NCI-H345 (cell line): ENCODE results near the gene WDR88.
"Not testable (repeated sequence)": the region's sequence is repeated elsewhere in the genome, so short reads cannot be mapped to it uniquely, and the experiment has no call there.

Experiments
- DNase-seq: peaks from one replicate; lab custom pipeline; 2025; lab: John Stamatoyannopoulos, UW

Gene WDR88

DNA sequence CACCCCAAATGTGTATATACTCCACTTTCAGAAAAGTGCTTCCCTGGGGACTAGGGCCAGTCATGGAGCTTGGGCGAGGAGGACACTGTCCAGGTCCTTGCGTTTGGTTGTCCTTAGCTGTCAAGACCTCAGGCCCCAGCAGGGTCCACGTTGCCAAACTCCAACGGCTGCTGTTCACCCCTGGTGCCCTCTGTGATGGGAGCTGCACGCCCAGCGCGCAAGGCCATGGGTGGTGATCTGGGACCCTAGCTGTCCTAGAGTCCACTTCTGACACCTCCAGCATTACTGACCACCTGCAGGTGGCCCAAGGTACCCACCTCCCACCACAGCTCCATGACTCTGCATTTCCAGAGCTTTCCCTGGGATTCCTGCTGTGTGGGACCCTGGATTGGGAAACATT, 66.3 kb downstream of the WDR88 start:
- DNase-seq, result no peak

DNA sequence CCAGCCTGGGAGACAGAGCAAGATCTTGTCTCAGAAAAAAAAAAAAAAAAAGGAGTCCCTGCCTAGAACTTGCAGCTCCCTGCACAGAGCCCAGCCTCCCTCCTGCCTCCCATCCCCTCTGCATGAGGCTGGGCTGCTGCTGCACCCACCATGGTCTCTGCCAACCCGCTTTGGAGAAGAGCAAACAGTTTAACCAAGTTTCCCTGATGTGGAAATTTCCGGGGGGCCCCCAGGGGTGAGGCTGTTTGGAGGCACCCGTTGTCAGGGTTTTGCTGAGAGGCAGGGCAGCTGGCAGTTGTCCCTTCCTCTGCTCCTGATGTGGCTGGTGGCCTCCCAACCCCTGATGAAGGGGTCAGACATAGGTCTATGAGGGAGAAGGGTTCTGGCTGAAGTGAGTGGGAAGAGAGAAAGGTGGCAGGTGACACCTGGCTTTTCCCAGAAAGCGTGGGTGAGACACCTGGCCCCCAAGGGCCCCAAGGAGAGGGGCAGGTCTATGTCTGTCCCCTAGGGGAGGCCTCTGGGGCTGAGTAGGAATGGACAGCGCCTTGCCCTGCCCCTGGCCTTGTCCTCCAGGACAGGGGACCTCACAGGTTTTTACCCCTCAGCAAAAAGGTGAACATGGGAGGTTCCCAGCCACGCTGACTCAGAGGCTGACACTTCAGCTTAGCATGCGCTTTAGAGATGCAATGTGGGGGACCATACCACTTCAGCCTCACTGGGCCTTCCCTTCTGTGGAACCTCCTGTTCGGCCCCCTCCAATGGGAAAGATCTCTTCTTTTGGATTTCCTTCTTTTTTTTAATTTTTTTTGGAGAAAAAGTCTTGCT, 67.7 kb downstream of the WDR88 start:
- no peak for DNase-seq

DNA sequence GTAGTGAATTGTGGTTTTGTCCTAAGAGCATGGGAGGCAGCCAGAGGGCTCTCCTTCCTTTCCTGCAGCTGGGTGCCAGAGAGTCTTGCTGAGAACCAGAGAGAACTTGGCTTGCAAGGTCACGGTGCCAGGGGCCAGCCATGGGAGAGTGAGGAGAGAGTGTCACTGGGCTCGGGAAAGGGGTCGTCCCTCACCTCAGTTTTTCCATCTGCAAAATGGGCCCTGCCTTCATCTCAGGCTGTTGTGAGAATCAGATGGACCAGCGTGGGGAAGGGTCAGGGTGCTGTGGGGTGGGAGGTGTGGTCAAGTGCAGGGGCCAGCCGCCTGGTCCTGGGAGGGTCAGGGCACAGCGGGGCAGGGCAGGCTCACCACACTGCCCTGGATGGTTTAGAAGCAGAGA, 69.6 kb downstream of the WDR88 start:
- DNase-seq, result no peak

DNA sequence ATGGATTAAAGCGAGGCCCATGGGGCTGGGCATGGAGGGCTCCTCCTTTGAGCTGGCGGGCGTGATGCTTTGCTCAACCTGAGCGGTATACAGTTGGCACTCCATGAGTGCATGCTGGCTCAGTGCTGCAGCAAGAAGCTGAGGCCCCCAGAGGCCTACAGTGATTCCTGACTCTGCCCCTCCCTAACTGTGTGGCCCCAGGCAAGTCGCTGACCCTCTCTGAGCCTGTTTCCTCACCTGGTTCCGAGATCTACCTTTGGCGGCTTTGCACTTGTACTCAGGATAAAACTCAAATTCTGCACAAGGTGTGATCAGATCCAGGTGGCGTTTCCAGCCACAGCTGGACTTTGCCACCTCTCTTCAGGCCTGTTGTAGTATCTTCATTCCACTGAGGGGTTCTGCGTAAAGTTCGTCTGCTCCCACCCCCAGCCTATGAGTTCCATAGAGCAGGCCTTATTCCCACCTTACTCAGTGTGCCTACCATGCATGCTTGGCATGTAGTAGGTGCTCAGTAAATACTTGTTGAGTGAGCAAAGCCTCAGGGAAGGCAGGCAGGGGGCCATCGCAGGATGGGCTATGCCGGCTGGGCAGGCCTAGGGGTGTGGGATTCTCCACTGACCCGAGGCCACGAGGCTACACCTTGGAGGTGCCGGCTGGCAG, 70.1 kb downstream of the WDR88 start:
- DNase-seq, result no peak

DNA sequence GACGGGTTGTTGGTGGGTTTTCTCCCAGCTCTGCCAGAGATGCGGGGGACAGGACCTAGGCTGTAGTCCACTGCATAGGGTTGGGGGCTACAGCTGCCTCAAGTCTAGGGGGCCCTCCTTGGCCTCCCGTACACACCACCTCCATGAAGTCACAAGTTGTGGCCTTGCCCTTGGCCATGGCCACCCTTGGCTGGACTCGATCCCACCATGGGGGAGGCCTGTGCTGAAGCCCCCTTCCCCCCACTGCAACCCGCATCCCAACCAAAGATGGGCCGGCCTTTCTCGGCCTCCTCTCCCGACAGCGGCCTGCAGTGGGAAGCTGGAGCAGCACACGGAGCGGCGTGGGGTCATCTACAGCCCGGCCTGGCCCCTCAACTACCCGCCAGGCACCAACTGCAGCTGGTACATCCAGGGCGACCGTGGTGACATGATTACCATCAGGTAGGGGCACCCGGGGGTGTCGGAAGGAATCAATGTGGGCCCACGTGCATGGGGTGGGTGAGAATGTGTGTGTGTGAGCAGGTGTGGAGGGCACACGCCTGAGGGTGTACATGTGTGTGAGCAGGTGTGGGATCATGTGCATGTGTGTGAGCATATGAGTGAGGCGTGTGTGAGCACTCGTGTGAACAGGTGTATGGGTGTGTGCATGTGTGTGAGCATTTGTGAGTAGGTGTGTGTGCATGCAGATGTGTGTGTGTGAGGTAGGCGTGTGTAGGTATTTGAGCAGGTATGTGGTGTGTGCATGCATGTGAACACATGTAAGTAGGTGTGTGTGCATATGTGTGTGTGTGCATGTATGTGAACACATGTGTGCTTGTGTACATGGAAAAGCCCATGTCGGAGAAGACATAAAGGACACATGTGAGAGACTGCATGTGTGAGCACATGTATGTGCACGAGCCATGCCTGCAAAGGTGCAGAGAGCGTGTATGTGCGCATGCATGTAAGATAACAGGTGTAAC, 70.9 kb downstream of the WDR88 start:
- no peak for DNase-seq

DNA sequence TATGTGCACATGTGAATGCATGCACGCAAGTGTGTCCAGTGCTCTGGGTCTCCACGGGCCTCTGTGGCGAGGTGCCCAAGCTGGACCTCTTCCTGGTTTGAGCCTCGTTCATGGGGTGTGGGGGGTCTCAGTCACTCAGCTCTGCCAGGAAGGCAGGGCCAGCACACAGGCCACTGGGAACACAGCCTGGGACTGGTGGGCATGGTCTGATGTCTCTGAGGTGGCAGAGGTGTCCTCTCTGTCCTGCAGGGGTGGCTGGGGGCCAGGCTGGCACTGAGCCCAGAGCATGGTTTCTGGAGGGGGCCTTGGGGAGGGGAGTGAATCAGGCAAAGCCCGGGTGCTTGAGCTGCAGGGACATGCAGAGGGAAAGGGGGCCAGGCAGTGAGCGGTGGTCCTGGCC, 71.6 kb downstream of the WDR88 start:
- DNase-seq, result no peak

DNA sequence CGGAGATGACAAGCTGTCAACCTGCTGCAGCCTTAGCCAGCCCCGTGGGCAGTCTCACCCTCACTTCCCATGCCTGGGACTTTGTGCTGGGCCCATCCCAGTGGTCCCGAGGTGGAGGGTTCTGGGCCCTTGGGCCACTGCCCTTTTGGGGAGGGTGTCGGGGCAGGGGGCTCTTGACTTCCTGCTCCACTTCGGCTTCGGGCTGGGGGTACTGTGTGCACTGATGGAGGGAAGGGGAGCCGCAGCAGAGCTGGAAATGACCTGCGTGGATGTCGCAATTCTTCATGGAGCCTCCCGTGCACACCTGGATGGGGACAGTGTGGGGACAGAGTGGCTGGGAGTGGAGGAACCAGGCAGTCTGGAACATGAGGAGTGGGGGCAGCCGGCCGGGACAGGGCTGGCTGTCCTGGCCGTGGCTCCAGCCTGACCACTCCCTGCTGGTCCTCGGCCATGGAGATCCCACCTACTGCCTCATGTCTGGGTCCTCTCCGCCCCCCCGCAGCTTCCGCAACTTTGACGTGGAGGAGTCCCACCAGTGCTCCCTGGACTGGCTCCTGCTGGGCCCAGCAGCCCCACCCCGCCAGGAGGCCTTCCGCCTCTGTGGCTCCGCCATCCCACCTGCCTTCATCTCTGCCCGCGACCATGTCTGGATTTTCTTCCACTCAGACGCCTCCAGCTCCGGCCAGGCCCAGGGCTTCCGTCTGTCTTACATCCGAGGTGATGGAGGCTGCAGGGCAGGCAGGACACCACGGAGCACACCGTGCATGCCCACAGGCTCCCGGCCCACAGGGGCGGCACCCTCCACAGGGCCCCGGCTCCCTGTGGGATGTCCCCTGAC, 72.4 kb downstream of the WDR88 start:
- no peak for DNase-seq

DNA sequence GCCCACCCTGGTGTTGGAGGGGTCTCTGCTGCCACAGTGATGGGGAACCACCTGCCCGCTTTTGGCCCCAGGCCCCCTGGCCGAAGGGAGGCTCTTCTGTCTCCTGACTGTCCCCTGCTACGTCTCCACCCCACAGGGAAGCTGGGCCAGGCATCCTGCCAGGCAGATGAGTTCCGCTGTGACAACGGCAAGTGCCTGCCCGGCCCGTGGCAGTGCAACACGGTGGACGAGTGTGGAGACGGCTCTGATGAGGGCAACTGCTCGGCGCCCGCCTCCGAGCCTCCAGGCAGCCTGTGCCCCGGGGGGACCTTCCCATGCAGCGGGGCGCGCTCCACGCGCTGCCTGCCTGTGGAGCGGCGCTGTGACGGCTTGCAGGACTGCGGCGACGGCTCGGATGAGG, 73.2 kb downstream of the WDR88 start:
- DNase-seq, result no peak

DNA sequence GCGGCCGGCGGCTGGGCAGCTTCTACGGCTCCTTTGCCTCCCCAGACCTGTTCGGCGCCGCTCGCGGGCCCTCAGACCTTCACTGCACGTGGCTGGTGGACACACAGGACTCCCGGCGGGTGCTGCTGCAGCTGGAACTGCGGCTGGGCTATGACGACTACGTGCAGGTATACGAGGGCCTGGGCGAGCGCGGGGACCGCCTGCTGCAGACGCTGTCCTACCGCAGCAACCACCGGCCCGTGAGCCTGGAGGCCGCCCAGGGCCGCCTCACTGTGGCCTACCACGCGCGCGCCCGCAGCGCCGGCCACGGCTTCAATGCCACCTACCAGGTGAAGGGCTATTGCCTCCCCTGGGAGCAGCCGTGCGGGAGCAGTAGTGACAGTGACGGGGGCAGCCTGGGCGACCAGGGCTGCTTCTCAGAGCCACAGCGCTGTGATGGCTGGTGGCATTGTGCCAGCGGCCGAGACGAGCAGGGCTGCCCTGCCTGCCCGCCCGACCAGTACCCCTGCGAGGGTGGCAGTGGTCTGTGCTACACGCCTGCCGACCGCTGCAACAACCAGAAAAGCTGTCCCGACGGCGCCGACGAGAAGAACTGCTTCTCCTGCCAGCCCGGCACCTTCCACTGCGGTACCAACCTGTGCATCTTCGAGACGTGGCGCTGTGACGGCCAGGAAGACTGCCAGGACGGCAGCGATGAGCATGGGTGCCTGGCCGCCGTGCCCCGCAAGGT, 73.8 kb downstream of the WDR88 start:
- no peak for DNase-seq

DNA sequence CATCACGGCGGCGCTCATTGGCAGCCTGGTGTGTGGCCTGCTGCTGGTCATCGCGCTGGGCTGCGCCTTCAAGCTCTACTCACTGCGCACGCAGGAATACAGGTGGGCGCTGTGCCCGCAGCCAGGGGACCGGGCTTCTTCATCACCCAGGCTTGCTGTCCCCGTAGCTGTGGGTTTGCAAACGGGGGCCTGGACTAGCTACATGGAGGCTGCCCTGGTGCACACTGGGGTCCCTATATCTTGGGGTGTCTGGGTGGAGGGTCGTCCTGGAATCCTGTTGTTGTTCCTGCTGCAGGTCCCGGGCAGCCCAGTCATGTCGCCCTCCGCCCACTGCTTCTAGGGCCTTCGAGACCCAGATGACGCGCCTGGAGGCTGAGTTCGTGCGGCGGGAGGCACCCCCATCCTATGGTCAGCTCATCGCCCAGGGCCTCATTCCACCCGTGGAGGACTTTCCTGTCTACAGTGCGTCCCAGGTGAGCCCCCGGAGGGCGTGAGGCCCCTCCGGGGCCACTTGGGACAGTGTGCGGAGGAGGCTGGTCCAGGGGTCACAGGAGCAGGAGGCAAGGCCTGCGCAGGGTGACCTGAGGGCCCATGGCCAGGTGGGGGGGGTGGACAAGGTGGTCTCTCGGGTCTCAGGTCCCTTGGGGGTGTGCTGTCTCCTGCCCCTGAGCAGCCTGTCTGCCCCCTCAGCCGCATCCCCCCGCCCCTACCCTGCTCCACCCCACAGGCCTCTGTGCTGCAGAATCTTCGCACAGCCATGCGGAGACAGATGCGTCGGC, 74.5 kb downstream of the WDR88 start:
- no peak for DNase-seq

DNA sequence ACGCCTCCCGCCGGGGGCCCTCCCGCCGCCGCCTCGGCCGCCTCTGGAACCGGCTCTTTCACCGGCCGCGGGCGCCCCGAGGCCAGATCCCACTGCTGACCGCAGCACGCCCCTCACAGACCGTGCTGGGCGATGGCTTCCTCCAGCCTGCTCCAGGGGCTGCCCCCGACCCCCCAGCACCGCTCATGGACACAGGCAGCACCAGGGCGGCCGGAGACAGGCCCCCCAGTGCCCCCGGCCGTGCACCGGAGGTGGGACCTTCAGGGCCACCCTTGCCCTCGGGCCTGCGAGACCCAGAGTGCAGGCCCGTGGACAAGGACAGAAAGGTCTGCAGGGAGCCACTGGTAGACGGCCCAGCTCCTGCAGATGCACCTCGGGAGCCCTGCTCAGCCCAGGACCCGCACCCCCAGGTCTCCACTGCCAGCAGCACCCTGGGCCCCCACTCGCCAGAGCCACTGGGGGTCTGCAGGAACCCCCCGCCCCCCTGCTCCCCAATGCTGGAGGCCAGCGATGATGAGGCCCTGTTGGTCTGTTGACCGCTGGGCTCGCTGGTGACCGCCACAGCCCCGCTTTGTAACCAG, 75.2 kb downstream of the WDR88 start:
- DNase-seq, result no peak

DNA sequence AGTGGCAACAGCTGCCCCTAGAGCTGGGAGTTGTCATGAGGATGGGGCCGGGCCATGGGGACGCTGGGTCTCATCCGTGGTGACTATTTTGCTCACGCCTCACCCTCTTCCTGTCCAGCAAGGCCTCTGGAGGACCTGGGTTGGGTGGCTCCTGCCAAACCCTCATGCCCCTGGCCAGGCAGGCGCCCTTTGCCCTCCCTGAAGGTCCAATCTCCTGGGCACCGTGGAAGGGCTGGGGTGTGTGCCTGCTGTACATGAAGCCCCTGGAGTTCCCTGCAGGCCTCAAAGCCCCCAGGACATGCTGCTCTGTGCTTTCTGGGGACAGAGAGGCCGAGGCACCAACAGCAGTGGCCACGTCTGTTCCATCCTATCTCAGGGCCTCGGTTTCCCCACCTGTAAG, 76.0 kb downstream of the WDR88 start:
- DNase-seq, result no peak

DNA sequence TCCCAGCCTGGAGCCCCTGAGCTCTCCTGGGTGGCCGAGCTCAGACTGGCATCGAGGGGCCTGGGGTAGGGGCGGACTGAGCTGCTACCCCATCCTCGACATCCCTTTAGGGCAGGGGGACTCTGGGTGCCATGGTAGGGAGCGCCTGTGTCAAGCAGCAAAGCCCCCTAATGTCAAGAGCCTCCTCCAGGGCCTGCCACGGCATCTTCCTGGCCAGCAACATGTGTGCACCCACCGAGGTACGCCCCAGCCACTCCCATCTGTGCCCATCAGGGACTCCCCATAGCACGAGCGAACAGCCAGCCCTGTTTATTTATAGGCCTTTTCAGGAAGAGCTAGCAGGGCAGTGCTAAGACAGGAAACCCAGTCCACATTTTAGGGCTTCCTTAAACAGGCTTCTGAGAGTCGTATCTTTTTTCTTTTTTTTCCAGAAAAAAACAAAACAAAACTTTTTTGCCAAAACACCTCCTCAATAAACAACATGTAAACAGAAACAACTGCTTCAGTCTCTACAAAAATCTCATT, 76.5 kb downstream of the WDR88 start:
- DNase-seq, result no peak

DNA sequence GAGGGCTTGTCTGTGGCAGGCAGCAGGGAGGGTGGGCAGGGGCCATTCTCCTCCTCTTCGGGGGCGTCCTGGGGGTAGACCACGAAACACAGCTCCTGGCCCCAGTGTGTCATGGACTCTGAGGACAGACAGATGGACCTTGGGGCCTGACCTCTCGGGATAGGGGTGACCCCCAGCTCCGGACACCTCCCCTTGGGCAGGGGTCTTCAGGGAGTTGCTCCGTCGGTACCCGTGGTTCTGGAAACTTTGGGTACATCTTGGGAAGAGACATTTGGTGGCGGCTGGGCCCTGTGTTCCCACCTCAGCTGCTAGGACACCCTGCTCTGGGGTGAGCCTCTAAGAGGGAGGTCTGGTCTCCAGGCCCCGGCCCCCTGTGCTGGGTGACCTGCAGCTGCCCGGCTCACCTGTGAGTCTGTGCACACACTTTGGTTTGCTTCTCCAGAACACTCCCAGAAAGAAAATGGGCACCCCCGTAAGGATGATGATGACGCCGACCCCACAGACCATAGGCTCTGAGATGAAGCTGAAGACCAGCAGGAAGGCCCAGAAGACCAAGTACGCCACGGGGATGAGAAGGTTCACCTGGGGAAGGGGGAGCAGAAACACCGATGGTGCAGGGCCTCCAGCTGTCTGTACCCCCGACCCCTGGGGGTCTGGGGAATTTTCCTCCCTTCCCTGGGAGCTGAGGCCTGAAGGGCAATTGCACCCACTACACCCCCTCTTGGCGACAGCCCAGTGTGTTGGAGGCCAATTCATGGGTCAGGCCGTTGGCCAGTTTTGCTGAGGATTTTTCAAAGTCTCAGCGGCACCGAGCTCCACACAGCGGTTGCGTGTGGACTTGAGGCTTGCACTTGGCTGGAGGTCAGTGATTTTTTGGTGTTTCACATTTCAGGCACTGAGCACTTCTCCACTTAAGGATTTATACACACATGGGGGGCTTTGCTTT, 77.3 kb downstream of the WDR88 start:
- no peak for DNase-seq

DNA sequence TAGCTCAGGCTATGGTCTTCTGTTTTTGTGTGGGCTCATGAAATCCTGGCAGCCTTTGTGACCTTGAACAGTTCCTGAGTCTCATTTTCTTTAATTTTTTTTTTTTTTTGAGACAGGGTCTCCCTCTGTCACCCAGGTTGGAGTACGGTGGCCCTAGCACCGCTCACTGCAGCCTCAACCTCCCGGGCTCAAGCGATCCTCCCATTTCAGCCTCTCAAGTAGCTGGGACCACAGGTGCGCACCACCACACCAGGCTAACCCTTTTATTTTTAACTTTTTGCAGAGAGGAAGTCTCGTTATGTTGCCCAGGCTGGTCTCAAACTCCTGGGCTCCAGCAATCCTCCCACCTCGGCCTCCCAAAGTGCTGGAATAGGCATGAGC, 77.9 kb downstream of the WDR88 start:
- not testable (repeated sequence) for DNase-seq

DNA sequence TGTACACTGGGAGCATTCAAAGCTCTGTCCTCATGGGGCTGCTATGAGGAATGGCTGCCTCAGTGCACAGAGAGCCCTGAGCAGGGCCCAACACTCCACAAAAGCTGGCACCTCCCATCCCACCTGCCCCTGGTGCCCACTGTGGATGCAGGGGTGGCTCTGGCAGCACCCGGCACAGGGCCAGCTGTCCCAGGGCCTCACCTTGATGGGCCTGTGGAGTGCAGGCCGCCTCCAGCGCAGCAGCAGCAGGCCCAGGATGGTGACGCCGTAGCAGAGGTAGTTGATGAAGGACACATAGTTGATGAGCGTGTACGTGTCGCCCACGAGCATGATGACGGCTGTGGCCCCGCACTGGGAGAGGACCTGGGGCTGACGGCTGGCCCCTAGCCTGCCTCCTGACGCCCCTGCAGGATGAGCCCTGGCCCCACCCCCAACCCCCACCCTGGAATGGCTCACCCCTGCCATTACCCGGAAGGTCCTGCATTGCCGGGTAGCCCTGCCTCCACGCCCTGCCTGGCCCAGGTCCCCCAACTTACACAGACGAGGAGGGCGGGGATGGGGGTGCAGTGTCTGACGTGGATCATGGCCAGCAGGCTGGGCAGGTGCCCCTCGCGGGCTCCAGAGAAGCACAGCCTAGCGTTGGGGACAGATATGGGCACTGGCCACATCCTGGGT, 78.5 kb downstream of the WDR88 start:
- DNase-seq, result no peak

DNA sequence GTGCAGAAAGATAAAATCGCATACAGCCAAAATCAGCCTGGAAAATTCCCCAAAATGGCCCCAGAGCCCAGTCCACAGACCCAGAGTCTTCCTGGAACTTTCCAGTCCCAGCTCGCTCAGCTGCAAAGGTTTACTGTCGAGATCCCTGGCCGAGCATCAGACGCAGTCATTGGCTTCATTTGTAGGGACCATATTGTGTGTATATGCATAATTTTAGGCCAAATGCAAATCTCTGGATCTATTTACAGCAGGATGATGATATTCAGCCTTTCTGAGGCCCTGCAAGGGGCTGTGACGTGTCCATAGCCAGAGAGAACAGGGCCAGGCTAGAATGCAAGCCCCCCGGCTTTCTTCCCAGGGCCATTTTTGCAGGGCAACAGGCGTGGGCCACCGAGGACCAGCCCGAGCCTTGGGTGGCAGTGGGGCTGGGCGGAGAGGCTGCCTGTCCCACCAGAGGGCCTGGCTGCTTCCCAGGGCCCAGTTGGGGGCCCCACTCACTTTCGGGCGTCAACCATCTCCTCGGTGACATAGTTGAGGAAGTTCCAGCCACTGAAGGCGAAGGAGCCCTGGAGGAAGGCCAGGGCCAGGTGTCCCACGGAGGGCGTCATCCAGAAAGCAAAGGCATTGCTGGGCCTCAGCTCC, 80.0 kb downstream of the WDR88 start:
- no peak for DNase-seq
